HT-29 (cell line): ENCODE data around the gene VANGL1. TPM values are rescaled to one million over a fixed set of nuclear protein-coding genes. Genes with fewer than 3 reads are reported as not detected.

Source experiments
- DNase-seq: peaks from one replicate; pipeline ENCODE4 v3.0.0-alpha.2; 2015; ENCODE audit warnings: low spot score
- total RNA-seq: library from RNA; depleted of rRNA; stranded (reverse); fragments of >200 nt; shearing (Covaris generic); gene quantifications from 2 replicates; pipeline ENCODE4 v1.2.3, GENCODE V29; 2014

The VANGL1 gene
- total RNA-seq, 1 experiment from 2014 or later = 27.6 TPM

DNA sequence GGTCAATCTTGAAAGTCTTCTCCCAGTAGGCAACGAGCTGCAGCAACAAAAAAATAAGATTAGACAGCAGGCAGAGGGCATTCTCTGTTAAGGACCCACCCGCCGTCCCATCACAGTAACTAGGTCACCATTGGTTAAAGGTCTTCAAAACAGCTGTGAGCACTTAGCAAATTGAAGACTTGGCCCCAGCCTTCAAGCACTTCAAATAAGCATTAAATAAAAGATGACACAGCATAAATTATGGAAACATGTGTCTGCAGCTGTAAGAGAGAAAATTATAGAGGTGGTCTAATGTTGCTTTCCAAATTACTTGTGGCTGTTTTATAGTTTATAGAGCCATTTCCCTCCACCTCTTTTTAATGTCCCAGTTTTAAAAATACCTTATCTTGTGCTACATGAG is 61.2 kb downstream of the VANGL1 start:
- DNase-seq = no peak

DNA sequence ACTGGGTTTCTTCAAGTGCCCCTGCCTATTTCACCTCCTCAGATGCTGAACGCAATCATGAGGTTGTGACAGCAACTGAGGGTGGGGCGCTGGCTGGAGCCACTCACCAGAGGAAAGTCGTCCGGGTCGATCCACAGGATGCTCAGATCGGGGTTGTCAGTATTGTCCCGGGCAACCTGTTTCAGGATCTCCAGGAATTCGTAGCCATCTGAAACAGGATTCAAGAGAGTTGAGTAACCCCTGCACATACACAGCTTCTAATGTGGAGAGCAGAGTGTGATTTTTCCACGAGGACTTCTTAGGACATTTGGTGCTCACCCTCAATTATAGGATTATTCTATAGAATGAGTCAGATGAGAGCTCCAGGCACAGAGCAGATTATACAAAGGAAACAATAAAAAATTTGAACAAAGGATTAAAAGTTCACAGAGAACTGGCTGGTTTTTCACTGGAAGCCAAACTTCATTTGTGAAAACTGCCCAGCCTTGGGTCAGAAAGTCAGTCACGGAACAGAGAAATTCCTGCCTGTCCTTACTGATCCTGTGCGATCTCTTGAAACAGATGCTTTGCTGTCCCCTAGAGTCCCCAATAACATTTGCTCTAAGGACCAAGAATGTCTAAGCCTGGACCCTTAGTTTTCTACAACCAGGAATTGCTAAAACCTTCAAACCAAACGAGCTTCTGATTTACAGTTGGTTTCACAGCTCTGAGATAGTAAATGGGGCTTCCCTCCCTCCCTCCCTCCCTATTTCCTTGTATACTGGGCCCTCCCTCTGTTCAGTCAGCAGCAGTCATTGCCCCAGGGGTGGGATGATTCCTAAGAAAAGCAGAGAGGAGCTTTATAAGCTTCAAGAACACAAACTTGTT is 63.5 kb downstream of the VANGL1 start:
- DNase-seq = no peak

DNA sequence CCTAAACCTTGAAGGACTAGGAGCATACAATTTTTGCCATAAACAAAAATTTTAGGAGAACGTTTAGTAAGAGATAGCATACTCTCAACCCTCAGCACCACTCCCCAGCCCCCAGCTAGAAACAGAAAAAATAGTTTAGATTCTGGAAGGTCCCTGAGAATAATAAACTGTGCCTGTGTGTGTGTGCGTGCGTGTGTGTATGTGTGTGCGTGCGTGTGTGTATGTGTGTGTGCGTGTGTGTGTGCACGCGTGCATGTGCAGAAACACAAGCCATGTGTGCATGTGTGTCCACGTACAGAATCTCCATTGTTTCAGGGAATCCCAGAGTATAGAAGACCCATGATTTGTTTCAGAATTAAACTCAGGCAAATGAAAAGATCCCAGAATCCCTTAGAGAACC is 64.2 kb downstream of the VANGL1 start:
- DNase-seq = no peak

DNA sequence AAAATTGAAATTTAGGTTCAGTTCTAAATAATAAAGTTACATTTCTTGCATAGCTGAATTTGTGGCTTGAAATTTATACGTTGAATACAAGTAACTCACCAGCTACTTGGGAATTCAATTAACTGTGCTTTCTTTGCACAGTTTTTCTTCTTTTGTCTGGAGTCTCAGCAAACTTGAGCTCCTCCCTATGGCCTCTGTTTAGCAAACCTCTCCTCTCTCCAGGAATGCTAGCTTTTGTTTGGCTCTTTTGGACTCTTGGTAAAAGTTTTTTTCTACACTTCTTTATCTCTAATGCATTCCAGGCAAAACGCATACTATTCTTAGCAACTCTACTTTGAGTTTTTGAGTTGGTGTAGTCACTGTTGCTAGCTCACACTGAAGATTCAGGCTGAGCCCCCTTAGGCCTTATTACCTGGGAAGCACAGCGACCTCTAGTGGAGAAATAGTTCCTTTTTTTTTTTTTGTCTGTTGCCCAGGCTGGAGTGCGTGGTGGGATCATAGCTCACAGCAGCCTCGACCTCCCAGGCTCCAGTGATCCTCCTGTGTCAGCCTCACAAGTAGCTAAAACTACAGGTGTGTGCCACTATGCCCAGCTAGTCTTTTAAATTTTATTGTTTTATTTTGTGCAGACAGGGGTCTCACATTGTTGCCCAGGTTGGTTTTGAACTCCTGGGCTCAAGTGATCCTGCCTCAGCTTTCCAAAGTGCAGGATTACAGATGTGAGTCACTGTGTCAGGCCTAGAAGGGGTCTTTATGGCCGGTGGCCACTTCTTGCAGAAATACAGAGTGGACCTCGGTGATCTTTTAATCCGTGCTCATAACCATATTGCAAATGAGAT is 65.0 kb downstream of the VANGL1 start:
- DNase-seq = peak; percentile 53

DNA sequence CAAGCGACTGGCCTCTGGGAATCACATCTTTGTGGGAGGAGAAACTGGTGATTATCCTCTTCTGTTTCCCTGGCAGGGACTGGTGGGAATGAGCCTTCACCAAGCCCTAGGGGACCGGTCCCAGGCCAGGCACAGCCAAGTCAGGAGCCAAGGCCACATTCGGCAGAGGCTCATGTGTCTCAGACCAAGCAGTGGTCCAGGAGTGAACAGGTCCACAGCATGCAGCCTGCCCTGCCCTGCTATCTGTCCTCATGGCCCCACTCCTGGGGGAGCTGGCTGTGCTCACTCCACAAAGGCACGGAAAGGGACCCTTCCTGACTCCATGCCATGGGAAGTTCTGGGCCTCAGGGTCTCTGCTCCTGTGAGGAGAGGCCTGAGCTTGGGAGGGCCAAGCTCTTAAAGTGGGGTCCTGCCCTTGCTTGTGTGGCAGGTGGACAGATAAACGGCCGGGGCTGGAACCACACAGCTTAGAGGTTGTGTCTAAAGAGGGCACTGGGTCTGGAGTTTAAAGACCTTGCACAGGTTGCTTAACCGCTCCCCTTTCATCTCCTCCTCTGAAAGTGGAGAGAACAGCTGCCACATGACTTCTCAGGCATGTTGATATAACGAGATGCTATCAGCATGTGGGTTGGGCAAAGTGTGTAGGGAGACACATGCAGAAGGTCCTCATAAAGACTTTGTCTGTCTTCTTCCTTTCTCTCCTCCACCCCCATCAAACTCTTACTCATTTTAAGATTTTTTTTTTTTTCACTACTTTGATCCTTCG is 69.3 kb downstream of the VANGL1 start:
- DNase-seq = peak; percentile 74

DNA sequence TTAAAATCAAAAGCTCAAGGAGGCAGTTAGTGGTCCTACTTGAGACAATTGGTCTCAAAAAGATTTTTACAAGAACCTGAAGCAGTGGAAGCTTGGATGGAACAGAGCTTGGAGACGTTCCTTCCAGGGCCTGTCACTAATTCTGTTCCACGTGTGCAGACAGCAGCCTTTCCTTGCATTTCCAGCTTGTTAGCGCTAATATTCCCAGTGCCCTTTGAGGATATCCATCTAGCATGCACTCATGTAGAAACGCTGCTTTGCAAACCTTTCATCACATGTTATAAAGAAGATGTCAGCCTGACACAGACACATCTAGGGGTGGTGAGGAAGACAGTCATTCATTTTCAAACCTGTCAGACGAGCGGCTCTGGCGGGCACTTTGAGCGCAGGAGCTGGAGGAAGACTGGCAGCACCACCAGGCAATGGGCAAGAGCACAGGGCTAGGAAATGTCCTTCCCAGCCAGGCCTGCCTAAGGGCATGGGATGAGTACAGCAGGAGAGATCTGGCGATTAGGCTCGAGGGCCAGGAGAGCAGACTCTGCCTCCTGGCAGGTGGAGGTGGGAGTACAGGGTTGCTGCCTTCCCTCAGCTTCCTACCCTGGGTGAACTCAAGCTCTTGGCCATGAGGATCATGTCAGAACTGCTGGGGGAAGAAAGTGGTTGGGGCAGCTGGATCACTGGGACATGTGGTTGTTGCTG is 71.3 kb downstream of the VANGL1 start:
- no peak for DNase-seq

DNA sequence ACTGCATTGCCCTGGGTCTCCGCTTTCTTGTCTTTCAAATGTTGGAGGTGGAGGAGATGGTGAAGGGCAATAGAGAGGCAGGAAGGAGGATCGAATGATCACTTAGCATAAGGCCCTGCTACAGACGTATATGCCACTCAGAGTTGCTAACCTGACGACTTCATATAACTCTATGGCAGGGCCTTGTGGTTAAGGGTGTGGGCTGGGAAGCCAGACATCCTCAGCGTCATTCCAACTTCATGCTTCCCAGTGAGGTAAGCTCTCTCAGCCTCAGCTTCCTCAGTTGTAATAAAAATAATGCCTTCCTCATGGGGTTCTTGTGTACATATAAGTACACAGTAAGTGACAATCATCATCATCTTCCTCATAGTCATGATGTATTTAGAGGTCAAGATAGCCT is 72.1 kb downstream of the VANGL1 start:
- no peak for DNase-seq

DNA sequence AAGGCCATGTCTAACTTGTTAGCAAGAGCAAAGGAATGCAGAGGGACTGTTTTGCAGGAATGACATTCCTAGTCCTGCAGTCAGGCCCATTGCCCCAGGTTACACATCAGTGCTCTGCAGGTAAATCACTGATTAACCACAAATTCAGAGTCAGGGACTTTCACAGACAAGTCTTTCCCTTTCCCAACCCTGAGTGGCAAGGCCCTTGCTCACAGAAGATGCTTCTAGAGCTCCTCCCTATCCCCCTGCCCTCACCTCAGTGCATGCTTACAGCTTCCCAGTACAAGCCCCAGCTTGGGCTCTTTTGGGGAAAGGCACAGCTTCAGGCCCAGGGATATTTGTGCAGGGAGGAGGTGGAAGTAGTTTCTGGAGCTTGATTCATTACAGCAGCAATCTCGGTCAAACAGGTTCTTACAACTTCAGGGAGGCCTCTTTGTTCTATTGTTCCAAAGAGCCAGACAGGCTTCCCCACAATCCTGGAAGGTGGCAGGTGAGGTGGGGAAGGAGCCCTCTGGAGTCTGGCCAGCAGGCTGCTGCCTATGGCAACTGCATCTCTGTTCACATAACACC is 72.9 kb downstream of the VANGL1 start:
- DNase-seq = peak; percentile 97

DNA sequence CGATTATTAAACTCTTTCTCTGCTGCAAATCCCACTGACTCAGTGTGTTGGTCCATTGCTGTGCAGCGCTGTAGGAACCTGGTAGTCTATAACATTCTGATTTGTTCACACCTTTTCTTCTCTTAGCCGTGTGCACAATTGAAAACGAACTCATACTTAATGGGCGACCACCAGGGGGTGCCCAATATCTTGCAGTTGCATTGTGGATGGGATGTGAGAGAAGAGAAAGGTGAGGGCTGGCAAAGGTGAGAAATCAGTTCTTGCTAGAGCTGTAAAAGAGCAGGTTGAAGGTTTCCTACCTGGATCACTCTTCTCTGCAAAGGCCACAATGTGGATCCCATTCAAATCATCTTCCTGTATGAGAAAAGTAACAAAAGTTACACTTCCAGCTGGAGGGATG is 75.8 kb downstream of the VANGL1 start:
- peak; percentile 58 for DNase-seq

DNA sequence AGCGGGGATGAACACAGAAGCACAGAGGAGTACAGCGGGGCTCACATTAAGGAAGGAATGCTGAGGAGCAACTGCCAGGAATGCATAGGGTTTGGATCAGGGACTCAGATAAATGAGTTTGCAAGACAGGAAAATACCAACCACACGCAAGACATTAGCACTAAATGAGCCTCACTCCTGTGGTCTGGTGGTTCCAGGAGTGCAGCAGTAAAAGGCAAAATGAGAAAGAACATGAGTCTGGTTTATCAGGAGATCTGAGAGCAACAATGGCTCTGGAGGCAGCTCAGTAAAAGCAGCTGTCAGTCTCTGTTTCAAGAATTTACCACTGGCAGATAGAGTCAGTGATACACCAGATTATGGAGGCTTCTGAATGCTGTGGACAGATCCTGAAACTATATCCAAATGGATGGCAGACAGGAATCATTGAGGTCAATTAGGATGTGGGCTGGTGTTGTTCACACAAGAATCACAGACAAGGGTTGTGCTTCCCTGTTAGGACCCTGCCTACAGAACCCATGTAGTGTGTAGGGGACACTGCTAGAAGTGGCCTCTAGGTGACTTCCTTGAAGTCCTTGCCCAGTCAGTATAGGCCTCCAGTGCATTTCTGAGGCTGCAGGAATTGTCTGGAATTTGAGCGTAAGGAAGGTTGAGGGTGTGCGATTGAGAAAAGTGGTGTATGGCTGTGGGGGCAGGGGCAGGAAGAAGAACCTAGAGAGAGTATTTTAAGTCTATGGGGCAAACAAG is 76.4 kb downstream of the VANGL1 start:
- no peak for DNase-seq

DNA sequence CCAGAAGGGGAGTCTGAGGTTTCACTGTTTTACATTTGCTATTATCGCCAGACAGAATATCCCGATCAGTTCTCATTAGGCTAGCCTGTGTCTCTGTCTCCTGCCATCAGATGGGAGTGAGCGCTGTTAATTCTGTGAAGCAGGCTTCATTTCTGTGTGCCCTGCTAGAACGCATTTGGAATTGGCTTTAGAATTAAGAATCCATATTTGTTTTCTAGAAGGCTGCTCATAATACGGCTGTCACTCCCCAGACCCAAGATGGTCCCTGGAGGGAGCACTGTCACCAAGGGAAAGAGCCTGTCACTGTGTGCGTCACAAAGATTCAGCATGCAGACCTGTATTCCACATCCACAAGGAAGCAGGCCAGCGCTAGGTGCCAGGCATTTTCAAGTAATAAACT is 77.5 kb downstream of the VANGL1 start:
- DNase-seq = no peak

DNA sequence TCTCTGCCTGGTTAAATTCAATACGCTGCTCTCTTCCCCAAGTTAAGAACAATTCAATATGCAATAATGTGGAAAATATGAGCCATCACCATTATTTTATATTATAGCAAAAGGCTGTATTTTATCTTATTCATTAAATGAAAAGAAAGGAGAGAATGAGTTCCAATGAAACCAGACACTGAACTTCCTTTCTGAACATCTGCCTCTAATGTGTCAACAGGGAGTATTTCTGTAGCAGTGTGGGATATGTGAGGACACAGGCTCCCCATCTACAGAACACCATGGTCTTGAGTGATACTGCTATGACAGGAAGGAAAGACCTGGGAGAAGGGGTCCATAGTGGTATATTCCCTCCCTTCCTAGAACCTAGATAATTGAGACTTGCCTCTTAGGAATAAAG is 80.5 kb downstream of the VANGL1 start:
- no peak for DNase-seq

DNA sequence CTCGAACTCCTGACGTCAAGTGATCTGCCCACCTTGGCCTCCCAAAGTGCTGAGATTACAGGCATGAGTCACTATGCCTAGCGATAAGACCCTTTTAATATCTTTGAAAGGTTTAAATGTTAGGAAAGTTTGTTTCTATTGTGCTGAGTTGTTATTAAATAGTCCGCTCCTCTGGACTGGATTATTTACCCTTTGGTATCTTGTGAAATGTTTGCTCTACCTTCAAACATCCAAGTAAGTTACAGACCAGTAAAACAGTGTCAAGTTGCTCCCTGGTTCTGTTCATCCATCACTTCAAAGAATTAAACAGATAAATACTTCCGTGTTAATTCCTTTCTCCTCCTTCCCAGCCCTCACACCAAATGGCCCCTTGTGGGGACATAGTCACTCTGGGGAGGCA is 82.0 kb downstream of the VANGL1 start:
- DNase-seq = no peak

DNA sequence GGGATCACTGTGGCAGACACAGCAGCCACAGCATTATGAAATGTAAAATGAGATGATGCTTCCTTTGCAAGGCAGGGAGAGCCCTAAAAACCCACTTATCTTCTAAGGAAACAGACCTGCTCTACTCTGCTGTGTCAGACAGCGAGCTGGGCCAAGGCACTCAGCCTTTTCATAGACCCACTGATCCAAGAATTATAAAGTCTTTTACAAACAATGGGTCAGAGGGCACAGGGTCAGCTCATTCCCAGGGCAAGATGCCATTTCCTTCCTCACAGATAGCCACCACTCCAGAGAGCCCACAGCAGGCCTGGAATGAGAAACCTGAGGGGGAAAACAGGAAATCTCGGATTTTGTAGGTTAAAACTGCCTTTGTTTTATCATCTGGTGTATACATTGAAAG is 83.8 kb downstream of the VANGL1 start:
- no peak for DNase-seq

DNA sequence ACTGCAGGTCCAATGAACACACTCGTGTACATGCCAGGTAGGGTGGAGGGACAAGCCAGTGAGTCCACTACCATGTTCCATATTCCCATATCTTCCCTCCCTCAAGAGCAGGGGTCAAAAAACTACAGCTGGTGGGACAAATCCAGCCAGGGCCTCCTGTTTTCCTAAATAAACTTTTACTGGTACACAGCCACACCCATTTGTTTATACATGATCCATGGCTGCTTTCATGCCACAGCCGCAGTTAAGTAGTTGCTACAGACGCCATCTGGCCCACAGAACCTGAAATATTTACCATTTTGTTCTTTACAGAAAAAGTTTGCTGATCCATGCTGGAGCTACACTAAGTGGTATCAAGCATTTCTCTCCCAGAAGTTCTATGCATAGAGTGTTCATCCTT is 84.4 kb downstream of the VANGL1 start:
- DNase-seq = no peak

DNA sequence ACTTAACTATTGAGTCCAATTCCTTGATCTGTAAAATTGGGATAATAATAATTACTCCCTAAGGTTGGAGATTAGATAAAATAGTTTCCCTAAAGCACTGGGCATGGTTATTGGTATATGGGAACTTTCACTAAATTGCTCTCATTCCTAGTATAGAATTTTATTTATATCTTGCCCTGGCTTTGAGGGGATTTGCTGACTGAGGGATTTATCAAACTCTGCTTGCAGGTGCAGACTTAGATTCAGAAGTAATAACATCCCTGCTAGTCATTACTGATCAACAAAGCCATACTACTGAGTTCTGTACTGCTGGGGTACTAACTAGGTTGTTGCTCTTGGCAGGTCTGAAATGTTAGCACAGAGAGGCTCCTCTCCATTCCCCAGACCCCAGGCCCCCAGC is 84.8 kb downstream of the VANGL1 start:
- DNase-seq = no peak

DNA sequence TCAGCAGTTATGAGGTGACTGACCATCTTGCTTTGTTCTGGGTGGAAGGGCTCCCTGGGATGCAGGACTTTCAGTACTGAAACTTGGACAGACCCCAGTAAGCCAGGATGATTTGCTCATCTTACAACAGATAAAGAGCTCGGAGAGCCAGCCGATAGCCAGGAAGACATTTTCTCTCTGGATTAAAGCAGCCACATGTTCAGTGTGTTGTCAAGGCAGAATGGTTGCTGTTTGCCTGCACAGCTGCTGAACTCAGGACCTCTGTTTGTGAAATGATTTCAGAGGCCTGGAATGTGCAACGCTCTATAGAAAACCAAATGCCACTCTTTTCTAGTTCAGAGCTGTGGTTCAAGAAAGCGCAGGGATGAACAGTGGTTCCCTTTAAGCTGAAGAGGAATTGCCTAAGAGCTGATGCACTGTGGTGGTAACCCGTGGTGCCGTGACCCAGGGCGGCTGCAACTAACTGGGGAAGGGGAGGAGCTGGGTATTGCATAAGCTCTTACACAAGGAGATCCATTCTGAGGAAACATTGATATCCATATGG is 86.0 kb downstream of the VANGL1 start:
- no peak for DNase-seq

DNA sequence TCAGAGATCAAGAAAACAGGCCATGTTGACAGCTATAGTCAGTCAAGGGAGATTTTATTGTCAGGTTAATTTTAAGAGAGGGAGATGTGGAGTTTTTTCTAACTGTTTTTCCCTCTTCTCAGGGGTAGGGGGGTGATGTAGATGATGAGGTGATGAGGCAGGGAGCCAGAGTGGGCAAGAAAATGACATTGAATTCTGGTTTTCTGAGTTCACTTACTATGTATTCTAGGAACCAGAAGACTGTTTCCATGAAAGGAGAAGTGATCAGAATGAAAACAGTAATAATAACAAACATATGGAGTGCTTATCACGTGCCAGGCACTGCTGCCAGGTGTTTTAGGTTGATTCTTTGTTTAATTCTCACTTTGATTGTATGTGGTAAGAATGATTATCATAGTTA is 86.6 kb downstream of the VANGL1 start:
- DNase-seq = no peak

DNA sequence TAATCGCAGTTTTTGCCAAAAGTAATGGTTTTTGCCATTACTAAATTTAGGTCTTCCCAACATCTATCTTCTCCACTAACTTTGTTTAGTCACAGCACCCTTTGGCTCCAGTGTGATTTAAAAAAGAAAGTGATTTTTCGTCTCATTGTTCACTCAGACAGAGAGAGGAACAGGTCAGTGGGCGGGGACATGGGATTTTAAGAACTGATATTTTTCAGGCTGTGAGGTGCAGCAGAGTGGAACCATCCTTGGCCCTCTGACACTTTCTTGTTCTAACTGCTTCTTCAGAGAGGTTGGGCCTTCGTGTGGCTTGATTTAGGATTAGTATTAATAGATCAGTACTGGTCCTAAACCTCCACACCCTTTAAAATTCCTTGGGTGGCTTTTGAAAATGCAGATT is 88.0 kb downstream of the VANGL1 start:
- no peak for DNase-seq

DNA sequence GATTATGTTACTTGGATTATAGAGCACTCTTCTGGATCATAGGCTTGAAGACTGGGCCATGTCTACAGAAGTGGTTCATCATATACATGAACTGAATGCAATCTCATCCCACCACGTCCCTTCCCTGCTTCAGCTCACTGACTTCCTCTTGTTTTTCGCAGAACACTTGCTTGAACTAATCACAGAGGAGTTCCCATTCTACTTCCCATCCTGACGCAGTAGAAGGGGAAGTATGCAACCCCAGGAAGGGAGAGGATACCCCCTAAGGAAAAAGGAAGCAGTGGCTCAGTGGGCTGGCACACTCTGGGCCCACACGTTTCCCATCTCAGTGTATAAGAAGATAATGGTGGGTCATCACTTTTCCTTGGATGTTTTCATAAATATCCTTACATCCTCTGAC is 90.5 kb downstream of the VANGL1 start:
- DNase-seq = no peak
